NB4 (cell line): ENCODE results near the gene ATP5MC2.

Experiments
- MYC ChIP-seq: IDR thresholded peaks from 2 replicates; pipeline ENCODE4 v1.6.1; 2011; ENCODE audit warnings: low read depth, low read length
- POLR2A ChIP-seq: IDR thresholded peaks from 2 replicates; pipeline ENCODE4 v1.6.1; 2011; ENCODE audit warnings: mild to moderate bottlenecking; ENCODE audit not compliant: insufficient read length; ENCODE audit errors: extremely low read depth
- TF ChIP-seq, protein P1 (sequence below): IDR thresholded peaks from one replicate; pipeline ENCODE4 v1.5.1; 2012; ENCODE audit warnings: low read depth, low read length
- TF ChIP-seq, protein P2 (sequence below): IDR thresholded peaks from 2 replicates; pipeline ENCODE4 v1.6.1; 2011; ENCODE audit warnings: low read depth, low read length

DNA sequence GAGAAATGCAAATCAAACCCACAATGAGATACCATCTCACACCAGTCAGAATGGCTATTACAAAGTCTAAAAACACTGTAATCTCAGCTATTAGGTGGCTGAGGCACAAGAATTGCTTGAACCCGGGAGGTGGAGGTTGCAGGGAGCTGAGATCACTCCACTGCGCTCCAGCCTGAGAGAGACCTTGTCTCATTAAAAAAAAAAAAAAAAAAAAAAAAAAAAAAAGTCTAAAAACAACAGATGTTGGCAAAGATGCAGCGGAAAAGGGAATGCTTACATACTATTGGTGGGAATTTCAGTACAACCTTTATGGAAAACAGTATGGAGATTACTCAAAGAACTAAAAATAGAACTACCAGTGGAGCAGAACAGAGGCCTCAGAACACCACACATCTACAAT lies 30.7 kb downstream of the ATP5MC2 start:
- no peak for TF ChIP-seq MYC
- TF ChIP-seq POLR2A = no peak
- TF ChIP-seq, protein P1, sequence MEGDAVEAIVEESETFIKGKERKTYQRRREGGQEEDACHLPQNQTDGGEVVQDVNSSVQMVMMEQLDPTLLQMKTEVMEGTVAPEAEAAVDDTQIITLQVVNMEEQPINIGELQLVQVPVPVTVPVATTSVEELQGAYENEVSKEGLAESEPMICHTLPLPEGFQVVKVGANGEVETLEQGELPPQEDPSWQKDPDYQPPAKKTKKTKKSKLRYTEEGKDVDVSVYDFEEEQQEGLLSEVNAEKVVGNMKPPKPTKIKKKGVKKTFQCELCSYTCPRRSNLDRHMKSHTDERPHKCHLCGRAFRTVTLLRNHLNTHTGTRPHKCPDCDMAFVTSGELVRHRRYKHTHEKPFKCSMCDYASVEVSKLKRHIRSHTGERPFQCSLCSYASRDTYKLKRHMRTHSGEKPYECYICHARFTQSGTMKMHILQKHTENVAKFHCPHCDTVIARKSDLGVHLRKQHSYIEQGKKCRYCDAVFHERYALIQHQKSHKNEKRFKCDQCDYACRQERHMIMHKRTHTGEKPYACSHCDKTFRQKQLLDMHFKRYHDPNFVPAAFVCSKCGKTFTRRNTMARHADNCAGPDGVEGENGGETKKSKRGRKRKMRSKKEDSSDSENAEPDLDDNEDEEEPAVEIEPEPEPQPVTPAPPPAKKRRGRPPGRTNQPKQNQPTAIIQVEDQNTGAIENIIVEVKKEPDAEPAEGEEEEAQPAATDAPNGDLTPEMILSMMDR = no peak
- TF ChIP-seq, protein P2, sequence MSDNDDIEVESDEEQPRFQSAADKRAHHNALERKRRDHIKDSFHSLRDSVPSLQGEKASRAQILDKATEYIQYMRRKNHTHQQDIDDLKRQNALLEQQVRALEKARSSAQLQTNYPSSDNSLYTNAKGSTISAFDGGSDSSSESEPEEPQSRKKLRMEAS = no peak
